IMR-90 (cell line): ENCODE measurements around the gene C16orf82.

Experiments used
- BHLHE40 ChIP-seq: fragments of 150-350 bp; IDR thresholded peaks from 2 replicates; pipeline ENCODE4 v1.6.1; 2016; ENCODE audit warnings: mild to moderate bottlenecking, low read depth, low read length
- ELK1 ChIP-seq: fragments of 150-350 bp; IDR thresholded peaks from 2 replicates; pipeline ENCODE4 v1.6.1; 2016; ENCODE audit warnings: low read depth, mild to moderate bottlenecking, low read length, moderate library complexity, borderline replicate concordance
- MAZ ChIP-seq: IDR thresholded peaks from 2 replicates; pipeline ENCODE4 v1.6.1; 2012; ENCODE audit warnings: low read depth, mild to moderate bottlenecking, low read length, improper control_type of control experiment, moderate library complexity, borderline replicate concordance
- POLR2A ChIP-seq: IDR thresholded peaks from 2 replicates; pipeline ENCODE4 v1.6.1; 2012; ENCODE audit warnings: mild to moderate bottlenecking, low read depth, low read length
- RAD21 ChIP-seq: IDR thresholded peaks from 2 replicates; pipeline ENCODE4 v1.6.1; 2012; ENCODE audit warnings: low read length, improper control_type of control experiment
- TF ChIP-seq, protein P1 (sequence below): conservative IDR thresholded peaks from 2 replicates; pipeline ENCODE4 v1.5.1; 2012; ENCODE audit warnings: mild to moderate bottlenecking, low read depth, low read length, improper control_type of control experiment
- TF ChIP-seq, protein P2 (sequence below): fragments of 150-350 bp; IDR thresholded peaks from 2 replicates; pipeline ENCODE4 v1.6.1; 2017; ENCODE audit warnings: mild to moderate bottlenecking, antibody characterized with exemption, low read length, low read depth

GRCh38 chr16:27028591-27029110 lies 38.1 kb upstream of the C16orf82 start:
- TF ChIP-seq, protein P1, sequence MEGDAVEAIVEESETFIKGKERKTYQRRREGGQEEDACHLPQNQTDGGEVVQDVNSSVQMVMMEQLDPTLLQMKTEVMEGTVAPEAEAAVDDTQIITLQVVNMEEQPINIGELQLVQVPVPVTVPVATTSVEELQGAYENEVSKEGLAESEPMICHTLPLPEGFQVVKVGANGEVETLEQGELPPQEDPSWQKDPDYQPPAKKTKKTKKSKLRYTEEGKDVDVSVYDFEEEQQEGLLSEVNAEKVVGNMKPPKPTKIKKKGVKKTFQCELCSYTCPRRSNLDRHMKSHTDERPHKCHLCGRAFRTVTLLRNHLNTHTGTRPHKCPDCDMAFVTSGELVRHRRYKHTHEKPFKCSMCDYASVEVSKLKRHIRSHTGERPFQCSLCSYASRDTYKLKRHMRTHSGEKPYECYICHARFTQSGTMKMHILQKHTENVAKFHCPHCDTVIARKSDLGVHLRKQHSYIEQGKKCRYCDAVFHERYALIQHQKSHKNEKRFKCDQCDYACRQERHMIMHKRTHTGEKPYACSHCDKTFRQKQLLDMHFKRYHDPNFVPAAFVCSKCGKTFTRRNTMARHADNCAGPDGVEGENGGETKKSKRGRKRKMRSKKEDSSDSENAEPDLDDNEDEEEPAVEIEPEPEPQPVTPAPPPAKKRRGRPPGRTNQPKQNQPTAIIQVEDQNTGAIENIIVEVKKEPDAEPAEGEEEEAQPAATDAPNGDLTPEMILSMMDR = no peak
- TF ChIP-seq POLR2A (no peak), RAD21 (no peak), ELK1 (no peak), BHLHE40 (no peak), MAZ (no peak)
- TF ChIP-seq, protein P2, sequence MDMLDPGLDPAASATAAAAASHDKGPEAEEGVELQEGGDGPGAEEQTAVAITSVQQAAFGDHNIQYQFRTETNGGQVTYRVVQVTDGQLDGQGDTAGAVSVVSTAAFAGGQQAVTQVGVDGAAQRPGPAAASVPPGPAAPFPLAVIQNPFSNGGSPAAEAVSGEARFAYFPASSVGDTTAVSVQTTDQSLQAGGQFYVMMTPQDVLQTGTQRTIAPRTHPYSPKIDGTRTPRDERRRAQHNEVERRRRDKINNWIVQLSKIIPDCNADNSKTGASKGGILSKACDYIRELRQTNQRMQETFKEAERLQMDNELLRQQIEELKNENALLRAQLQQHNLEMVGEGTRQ = no peak
